H9 (cell line): ENCODE data around the gene MUC5AC. TPM values are rescaled to one million over a fixed set of nuclear protein-coding genes. Genes with fewer than 3 reads are reported as not detected.

Experiments
- DNase-seq: peaks from one replicate; pipeline ENCODE4 v3.0.0-alpha.2; 2017
- H2AFZ ChIP-seq: one replicate; pipeline ENCODE4 v1.6.1; 2013; ENCODE audit warnings: mild to moderate bottlenecking, low read length, control low read depth, moderate library complexity
- H2AK5ac ChIP-seq: 2 replicates; pipeline ENCODE4 v1.6.1; 2013; ENCODE audit warnings: low read length, control low read depth, mixed read lengths; ENCODE audit not compliant: insufficient read length
- H2BK120ac ChIP-seq: one replicate; pipeline ENCODE4 v1.6.1; 2013; ENCODE audit warnings: low read depth, mild to moderate bottlenecking, low read length, control low read depth, inconsistent platforms; ENCODE audit not compliant: poor library complexity, severe bottlenecking
- H2BK12ac ChIP-seq: 2 replicates; pipeline ENCODE4 v1.6.1; 2013; ENCODE audit warnings: low read length, control low read depth, mixed read lengths, low read depth; ENCODE audit not compliant: insufficient read length
- H2BK15ac ChIP-seq: 2 replicates; pipeline ENCODE4 v1.6.1; 2013; ENCODE audit warnings: low read depth, low read length, control low read depth
- H2BK20ac ChIP-seq: one replicate; pipeline ENCODE4 v1.6.1; 2013; ENCODE audit warnings: low read depth, mild to moderate bottlenecking, low read length, control low read depth, inconsistent platforms; ENCODE audit not compliant: poor library complexity, severe bottlenecking
- H2BK5ac ChIP-seq: 2 replicates; pipeline ENCODE4 v1.6.1; 2013; ENCODE audit warnings: low read length, control low read depth, mixed read lengths; ENCODE audit not compliant: insufficient read length
- H3K14ac ChIP-seq: 2 replicates; pipeline ENCODE4 v1.6.1; 2013; ENCODE audit warnings: low read length, control low read depth; ENCODE audit not compliant: insufficient read depth
- H3K18ac ChIP-seq: 2 replicates; pipeline ENCODE4 v1.6.1; 2013; ENCODE audit warnings: low read depth, mild to moderate bottlenecking, mixed read lengths, low read length, control low read depth; ENCODE audit not compliant: insufficient read length
- H3K23ac ChIP-seq: 2 replicates; pipeline ENCODE4 v1.6.1; 2013; ENCODE audit warnings: low read length, control low read depth, mixed read lengths, low read depth; ENCODE audit not compliant: insufficient read length
- H3K23me2 ChIP-seq: 2 replicates; pipeline ENCODE4 v1.6.1; 2013; ENCODE audit warnings: low read depth, mild to moderate bottlenecking, mixed read lengths, low read length, control low read depth; ENCODE audit not compliant: insufficient read length, poor library complexity, severe bottlenecking
- H3K27ac ChIP-seq: 2 replicates; pipeline ENCODE4 v1.5.1; 2013; ENCODE audit warnings: low read length, control low read depth, mixed read lengths, low read depth; ENCODE audit not compliant: insufficient read length
- H3K27me3 ChIP-seq: 2 replicates; pipeline ENCODE4 v1.6.1; 2013; ENCODE audit warnings: low read length, control low read depth, inconsistent platforms; ENCODE audit not compliant: insufficient read depth
- H3K4ac ChIP-seq: 2 replicates; pipeline ENCODE4 v1.6.1; 2013; ENCODE audit warnings: low read depth, mild to moderate bottlenecking, control low read depth, inconsistent platforms, low read length, moderate library complexity
- H3K4me1 ChIP-seq: 2 replicates; pipeline ENCODE4 v1.6.1; 2013; ENCODE audit warnings: low read length, control low read depth, inconsistent platforms; ENCODE audit not compliant: insufficient read depth
- H3K4me2 ChIP-seq: 2 replicates; pipeline ENCODE4 v1.6.1; 2013; ENCODE audit warnings: low read length, control low read depth, mixed read lengths; ENCODE audit not compliant: insufficient read length, insufficient read depth
- H3K56ac ChIP-seq: 2 replicates; pipeline ENCODE4 v1.6.1; 2013; ENCODE audit warnings: low read depth, mild to moderate bottlenecking, mixed read lengths, low read length, control low read depth; ENCODE audit not compliant: insufficient read length
- H3K79me1 ChIP-seq: 2 replicates; pipeline ENCODE4 v1.6.1; 2013; ENCODE audit warnings: low read depth, mild to moderate bottlenecking, moderate library complexity, low read length, control low read depth, inconsistent platforms; ENCODE audit not compliant: insufficient read depth, poor library complexity, severe bottlenecking
- H3K79me2 ChIP-seq: 2 replicates; pipeline ENCODE4 v1.6.1; 2013; ENCODE audit warnings: low read length, control low read depth, inconsistent platforms; ENCODE audit not compliant: insufficient read depth
- H3K9ac ChIP-seq: 2 replicates; pipeline ENCODE4 v1.6.1; 2013; ENCODE audit warnings: low read length, control low read depth, mixed read lengths; ENCODE audit not compliant: insufficient read length; ENCODE audit errors: extremely low read depth
- H3K9me3 ChIP-seq: one replicate; pipeline ENCODE4 v1.6.1; 2013; ENCODE audit warnings: low read depth, low read length, inconsistent platforms; ENCODE audit not compliant: control insufficient read depth
- H3T11ph ChIP-seq: one replicate; pipeline ENCODE4 v1.6.1; 2013; ENCODE audit warnings: mild to moderate bottlenecking, low read length, control low read depth, inconsistent platforms
- H4K20me1 ChIP-seq: one replicate; pipeline ENCODE4 v1.6.1; 2013; ENCODE audit not compliant: control insufficient read depth, insufficient read length, insufficient read depth
- H4K5ac ChIP-seq: 2 replicates; pipeline ENCODE4 v1.6.1; 2013; ENCODE audit warnings: low read depth, mild to moderate bottlenecking, mixed read lengths, low read length, control low read depth; ENCODE audit not compliant: insufficient read length
- H4K8ac ChIP-seq: replicated peaks from 2 replicates; pipeline ENCODE4 v1.6.1; 2013; ENCODE audit warnings: low read length, control low read depth, mixed read lengths, low read depth; ENCODE audit not compliant: insufficient read length
- H4K91ac ChIP-seq: 2 replicates; pipeline ENCODE4 v1.6.1; 2013; ENCODE audit warnings: low read depth, mild to moderate bottlenecking, moderate library complexity, mixed read lengths, low read length, control low read depth; ENCODE audit not compliant: insufficient read length
- H3K27ac Mint-ChIP-seq, 3 experiments: 2 replicates in 2 of 3; 3 replicates in 1 of 3; pipeline ENCODE4 v1.8.0; 2020 to 2021; ENCODE audit warnings: mixed read lengths in 3 of 3, mild to moderate bottlenecking in 1 of 3, moderate library complexity in 1 of 3
- H3K27me3 Mint-ChIP-seq: 2 replicates; pipeline ENCODE4 v1.8.0; 2021; ENCODE audit warnings: low read depth, mild to moderate bottlenecking, moderate library complexity, mixed read lengths
- H3K36me3 Mint-ChIP-seq, 3 experiments: 2 replicates in 2 of 3; 3 replicates in 1 of 3; pipeline ENCODE4 v1.8.0; 2020 to 2021; ENCODE audit warnings: low read depth in 3 of 3, mixed read lengths in 3 of 3; ENCODE audit not compliant: insufficient read depth in 1 of 3
- H3K4me1 Mint-ChIP-seq, 2 experiments: 2 replicates each; pipeline ENCODE4 v1.8.0; 2020; ENCODE audit warnings: mixed read lengths in 2 of 2
- H3K4me3 Mint-ChIP-seq, 2 experiments: 2 replicates in 1 of 2; 3 replicates in 1 of 2; pipeline ENCODE4 v1.8.0; 2020 to 2021; ENCODE audit warnings: mild to moderate bottlenecking in 2 of 2, mixed read lengths in 2 of 2, moderate library complexity in 1 of 2
- H3K9me3 Mint-ChIP-seq, 2 experiments: 2 replicates in 1 of 2; 3 replicates in 1 of 2; pipeline ENCODE4 v1.8.0; 2020; ENCODE audit warnings: mild to moderate bottlenecking in 2 of 2, mixed read lengths in 2 of 2, moderate library complexity in 1 of 2
- CTCF ChIP-seq: fragments of 200-600 bp; sonication (generic); conservative IDR thresholded peaks from 3 replicates; pipeline ENCODE4 v1.8.0; 2021; ENCODE audit warnings: antibody characterized with exemption, mild to moderate bottlenecking
- WGBS: extraction: QIAGEN DNeasy Blood & Tissue Kit; methylation state at CpG from one replicate; pipeline ENCODE4 v1.1.7; 2013; ENCODE audit warnings: missing lambda C conversion rate, low lambda C conversion rate, mixed read lengths; ENCODE audit not compliant: insufficient read length; ENCODE audit errors: extremely low coverage; 5-methylcytosine and 5-hydroxymethylcytosine counted together
- total RNA-seq: library from RNA; stranded (reverse); gene quantifications from 2 replicates; pipeline ENCODE4 v1.2.1, GENCODE V29; 2021

The MUC5AC gene
- total RNA-seq, 1 experiment from 2014 or later: not detected

GRCh38 chr11:1160231-1161101 lies 2.7 kb downstream of the MUC5AC start:
- H3K36me3 Mint-ChIP-seq: no peaks in the 10 kb centered on the region
- Histone ChIP-seq H3K79me2 (no peaks in the 10 kb centered on the region), H2AK5ac (no peak overlapping the region), H3K79me1 (no peaks in the 10 kb centered on the region), H3K4me1 (no peaks in the 10 kb centered on the region), H3T11ph (no peak overlapping the region), H4K8ac (no peak overlapping the region), H3K14ac (no peak overlapping the region), H3K27me3 (no peaks in the 10 kb centered on the region), H3K9me3 (no peaks in the 10 kb centered on the region), H2AFZ (no peak overlapping the region), H2BK120ac (no peak overlapping the region), H2BK20ac (no peak overlapping the region), H3K56ac (no peak overlapping the region), H4K5ac (no peak overlapping the region), H4K20me1 (no peaks in the 10 kb centered on the region), H2BK15ac (no peak overlapping the region), H3K23ac (no peak overlapping the region), H3K18ac (no peak overlapping the region), H3K9ac (no peak overlapping the region), H3K4me2 (no peak overlapping the region), H4K91ac (no peak overlapping the region), H2BK12ac (no peak overlapping the region), H2BK5ac (no peak overlapping the region), H3K4ac (no peak overlapping the region), H3K23me2 (no peaks in the 10 kb centered on the region), H3K27ac (no peak overlapping the region)
- DNase-seq: no peak
- TF ChIP-seq CTCF: no peak
- H3K4me1 Mint-ChIP-seq: no peaks in the 10 kb centered on the region
- no peaks in the 10 kb centered on the region for H3K9me3 Mint-ChIP-seq
- no peak overlapping the region for H3K4me3 Mint-ChIP-seq
- H3K27me3 Mint-ChIP-seq: peaks cover 5% of the 10 kb centered on the region
- no peak overlapping the region for H3K27ac Mint-ChIP-seq
- no CpG with 5 or more reads among the region's 32 CpGs for WGBS
